Measurements from ENCODE around the gene FANCM.
"Not testable (repeated sequence)": the region's sequence is repeated elsewhere in the genome, so short reads cannot be mapped to it uniquely, and the experiment has no call there.

FANCM gene

GRCh38 chr14:45135659-45136395, at the start of gene FANCM:
Gene FANCM (plus strand): TSS chr14:45135930. CDS start chr14:45136032, 102 bp downstream.
- DNase-seq (ENCODE audit: low read depth): peak; percentile 63

GRCh38 chr14:45089813-45090212, 45.9 kb upstream of the FANCM start:
- no peak for DNase-seq (ENCODE audit: low read depth)

- DNase-seq (ENCODE audit: low read depth): no peak
Measured at GRCh38 chr14:45091710-45092109, 44.0 kb upstream of the FANCM start.

GRCh38 chr14:45094275-45094674, 41.5 kb upstream of the FANCM start:
- DNase-seq (ENCODE audit: low read depth): no peak

GRCh38 chr14:45095143-45095542, 40.6 kb upstream of the FANCM start:
- no peak for DNase-seq (ENCODE audit: low read depth)

- DNase-seq (ENCODE audit: low read depth): no peak
Measured at GRCh38 chr14:45096218-45096617, 39.5 kb upstream of the FANCM start.

GRCh38 chr14:45103806-45104205, 31.9 kb upstream of the FANCM start:
- no peak for DNase-seq (ENCODE audit: low read depth)

GRCh38 chr14:45104561-45104960, 31.2 kb upstream of the FANCM start:
- no peak for DNase-seq (ENCODE audit: low read depth)

GRCh38 chr14:45112896-45113781, 22.6 kb upstream of the FANCM start:
- DNase-seq (ENCODE audit: low read depth): no peak

GRCh38 chr14:45114327-45114726, 21.4 kb upstream of the FANCM start:
- no peak for DNase-seq (ENCODE audit: low read depth)

GRCh38 chr14:45118594-45118993, 17.1 kb upstream of the FANCM start:
- no peak for DNase-seq (ENCODE audit: low read depth)

- DNase-seq (ENCODE audit: low read depth): no peak
Measured at GRCh38 chr14:45120096-45120495, 15.6 kb upstream of the FANCM start.

GRCh38 chr14:45123271-45123670, 12.5 kb upstream of the FANCM start:
- no peak for DNase-seq (ENCODE audit: low read depth)

- no peak for DNase-seq (ENCODE audit: low read depth)
Measured at GRCh38 chr14:45125754-45126153, 10.0 kb upstream of the FANCM start.

- no peak for DNase-seq (ENCODE audit: low read depth)
Measured at GRCh38 chr14:45128963-45129629, 6.6 kb upstream of the FANCM start.

- no peak for DNase-seq (ENCODE audit: low read depth)
Measured at GRCh38 chr14:45133683-45134050, 2.1 kb upstream of the FANCM start.

GRCh38 chr14:45134051-45134958, 1.4 kb upstream of the FANCM start, which contains the start of gene FKBP3:
Gene FKBP3 (minus strand): TSS chr14:45134481. CDS start chr14:45134456, 25 bp downstream.
- DNase-seq (ENCODE audit: low read depth): peak; percentile 89

- DNase-seq (ENCODE audit: low read depth): no peak
Measured at GRCh38 chr14:45135156-45135555, 574 bp upstream of the FANCM start.

GRCh38 chr14:45136399-45136798, 669 bp downstream of the FANCM start:
- no peak for DNase-seq (ENCODE audit: low read depth)

GRCh38 chr14:45140661-45141187, 5.0 kb downstream of the FANCM start:
- DNase-seq (ENCODE audit: low read depth): no peak

- DNase-seq (ENCODE audit: low read depth): not testable (repeated sequence)
Measured at GRCh38 chr14:45142083-45142482, 6.4 kb downstream of the FANCM start.

Measured in stimulated activated CD8-positive, alpha-beta memory T cell treated with anti-CD3 and anti-CD28 coated beads, Interleukin-12 subunit alpha, Interleukin-12 subunit beta, amount 100 ng/mL, for 4 hours (primary cell).